ENCODE data around the gene CGB1.
"Not testable (repeated sequence)": the region's sequence is repeated elsewhere in the genome, so short reads cannot be mapped to it uniquely, and the experiment has no call there.

CGB1 gene

GRCh38 chr19:49036815-49037214 lies at the start of gene CGB1:
Gene CGB1, minus strand, starts transcription at chr19:49036895. Its CDS starts 184 bp downstream, at chr19:49036711.
- DNase-seq = not testable (repeated sequence)

GRCh38 chr19:49086296-49086695 lies 49.6 kb upstream of the CGB1 start:
- DNase-seq = no peak

GRCh38 chr19:49085868-49086232 lies 49.2 kb upstream of the CGB1 start:
- no peak for DNase-seq

GRCh38 chr19:49085020-49085867 lies 48.5 kb upstream of the CGB1 start, which contains the start of gene SNRNP70:
Gene SNRNP70, plus strand, starts transcription at chr19:49085451. Its CDS starts 964 bp downstream, at chr19:49086415.
- peak; percentile 98 for DNase-seq

GRCh38 chr19:49084206-49085019 lies 47.7 kb upstream of the CGB1 start:
- DNase-seq = no peak

- no peak for DNase-seq
Observed at GRCh38 chr19:49081273-49081672, 44.6 kb upstream of the CGB1 start.

- no peak for DNase-seq
Observed at GRCh38 chr19:49080392-49080791, 43.7 kb upstream of the CGB1 start.

GRCh38 chr19:49074869-49075268 lies 38.2 kb upstream of the CGB1 start:
- not testable (repeated sequence) for DNase-seq

GRCh38 chr19:49073514-49074378 lies 37.1 kb upstream of the CGB1 start:
- no peak for DNase-seq

GRCh38 chr19:49071860-49072547 lies 35.3 kb upstream of the CGB1 start:
- no peak for DNase-seq

- DNase-seq = no peak
Observed at GRCh38 chr19:49070416-49070815, 33.7 kb upstream of the CGB1 start.

- DNase-seq = no peak
Observed at GRCh38 chr19:49069026-49069425, 32.3 kb upstream of the CGB1 start.

- DNase-seq = no peak
Observed at GRCh38 chr19:49067554-49067953, 30.9 kb upstream of the CGB1 start.

GRCh38 chr19:49065905-49066512 lies 29.3 kb upstream of the CGB1 start:
- DNase-seq = no peak

- no peak for DNase-seq
Observed at GRCh38 chr19:49064768-49065611, 28.3 kb upstream of the CGB1 start, which contains the start of gene NTF4. Gene NTF4, minus strand, starts transcription at chr19:49064818. Its CDS starts 2,821 bp downstream, at chr19:49061997.

GRCh38 chr19:49064029-49064629 lies 27.4 kb upstream of the CGB1 start:
- no peak for DNase-seq

GRCh38 chr19:49061445-49061844 lies 24.8 kb upstream of the CGB1 start:
- no peak for DNase-seq

GRCh38 chr19:49061000-49061399 lies 24.3 kb upstream of the CGB1 start:
- no peak for DNase-seq

GRCh38 chr19:49059053-49059452 lies 22.4 kb upstream of the CGB1 start:
- no peak for DNase-seq

- DNase-seq = no peak
Observed at GRCh38 chr19:49058562-49058961, 21.9 kb upstream of the CGB1 start.
